Fibroblast of lung (primary cell): ENCODE results near the gene FER.

Source experiments
- CTCF ChIP-seq, 2 donors: IDR thresholded peaks in 1 of 2; conservative IDR thresholded peaks in 1 of 2; 1 replicate in 1 of 2; 2 replicates in 1 of 2; pipeline ENCODE4 v1.5.1; 2011 to 2012; ENCODE audit warnings: low read length in 2 of 2, control low read depth in 1 of 2, inconsistent platforms in 1 of 2, low read depth in 1 of 2, mild to moderate bottlenecking in 1 of 2
- EZH2 ChIP-seq: IDR thresholded peaks from 2 replicates; pipeline ENCODE4 v1.5.1; 2012; ENCODE audit warnings: low read length, control low read depth, mild to moderate bottlenecking; ENCODE audit errors: missing control alignments

GRCh38 chr5:108762660-108763059 lies 15.0 kb downstream of the FER start:
- no peak for TF ChIP-seq CTCF (conservative IDR thresholded peaks at IDR 0.05 in 1 of 2, IDR thresholded peaks at IDR 0.05 in 1 of 2; ENCODE audit: low read depth in 1 of 2, low read length in 2 of 2)
- no peak for TF ChIP-seq EZH2
